Measurements from ENCODE around the gene SNX25.
A peak's percentile ranks its signal among the peaks of the same experiment; 100 is the strongest.

Gene SNX25

DNA sequence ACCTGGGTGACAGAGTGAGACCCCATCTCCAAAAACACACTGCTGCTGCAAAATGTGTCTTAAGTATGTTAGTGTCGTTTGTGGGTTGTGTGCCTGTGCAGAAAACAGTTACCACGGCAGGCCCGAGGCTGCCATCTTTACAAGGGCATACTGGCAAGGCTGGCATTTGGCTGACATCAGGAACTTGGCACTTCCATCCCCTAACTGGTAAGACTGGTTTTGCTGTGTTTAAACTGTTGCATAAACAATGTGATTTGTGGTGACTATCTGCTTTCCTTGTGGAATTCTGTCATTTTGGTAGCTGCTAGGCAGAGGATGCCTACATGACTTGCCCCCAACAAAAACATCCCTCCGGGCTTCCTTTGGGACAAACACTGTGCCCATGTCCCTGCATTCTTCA, 174.1 kb downstream of the SNX25 start:
- no peak for DNase-seq

GRCh38 chr4:185384061-185384460, 174.7 kb downstream of the SNX25 start:
- DNase-seq: no peak

- no peak for DNase-seq
These were observed 175.5 kb downstream of the SNX25 start for GRCh38 chr4:185384930-185385331.

DNA sequence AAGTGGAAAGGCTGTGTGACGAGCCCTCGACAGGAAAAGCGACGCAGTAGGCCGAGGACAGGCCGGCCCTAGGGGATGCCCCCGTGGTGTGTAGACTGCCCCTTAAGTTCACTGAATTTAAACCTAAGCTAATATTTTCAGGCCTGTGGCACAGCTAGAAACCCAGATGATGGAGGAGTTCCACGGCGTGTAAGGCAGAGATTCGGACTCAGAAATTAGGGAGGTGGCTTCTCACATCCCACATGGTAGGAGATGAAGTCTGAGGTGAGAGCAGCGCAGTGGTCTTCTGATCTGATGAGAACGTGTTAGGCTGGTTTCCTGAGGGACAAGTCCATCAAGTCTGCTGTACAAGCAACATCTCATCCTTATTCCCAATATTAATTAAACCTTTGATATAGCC, 178.6 kb downstream of the SNX25 start:
- DNase-seq: no peak

DNA sequence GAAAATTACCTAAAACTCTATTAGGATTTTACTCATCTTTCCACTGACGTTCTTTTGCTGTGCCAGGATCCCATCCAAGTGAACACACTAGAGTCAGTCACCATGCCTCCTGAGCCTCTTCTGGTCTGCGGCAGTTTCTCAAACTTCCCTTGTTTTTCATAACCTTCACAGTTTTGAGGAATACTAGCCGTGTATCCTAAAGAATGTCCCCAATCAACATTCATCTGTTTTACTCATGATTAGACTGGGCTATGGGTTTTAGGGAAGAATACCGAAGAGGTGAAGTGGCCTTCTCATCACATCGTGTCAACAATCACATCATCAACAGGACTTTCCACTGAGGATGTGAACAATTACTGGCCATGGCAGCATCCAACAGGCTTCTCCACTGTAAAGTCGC, 181.5 kb downstream of the SNX25 start:
- DNase-seq: no peak

DNA sequence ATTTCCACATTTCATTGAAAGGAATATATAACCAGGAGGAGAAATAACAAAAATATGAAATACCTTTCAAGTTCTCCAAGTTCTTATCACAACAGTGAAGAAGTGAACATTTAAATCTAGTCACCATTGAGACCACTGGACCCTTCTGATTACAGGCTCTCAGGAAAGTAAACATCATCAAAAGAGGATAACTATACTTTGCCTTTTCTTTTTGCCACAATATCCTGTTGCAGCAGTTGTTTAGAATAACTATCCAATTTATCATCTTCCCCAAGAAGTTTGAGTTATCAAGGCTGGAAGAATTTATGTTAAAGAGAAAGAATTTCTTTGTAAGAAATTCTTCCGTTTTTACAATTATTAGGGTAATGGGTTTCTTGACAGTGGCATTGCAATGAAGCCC, 182.8 kb downstream of the SNX25 start:
- no peak for DNase-seq

- DNase-seq: no peak
These were observed 185.3 kb downstream of the SNX25 start for GRCh38 chr4:185394568-185395237.

DNA sequence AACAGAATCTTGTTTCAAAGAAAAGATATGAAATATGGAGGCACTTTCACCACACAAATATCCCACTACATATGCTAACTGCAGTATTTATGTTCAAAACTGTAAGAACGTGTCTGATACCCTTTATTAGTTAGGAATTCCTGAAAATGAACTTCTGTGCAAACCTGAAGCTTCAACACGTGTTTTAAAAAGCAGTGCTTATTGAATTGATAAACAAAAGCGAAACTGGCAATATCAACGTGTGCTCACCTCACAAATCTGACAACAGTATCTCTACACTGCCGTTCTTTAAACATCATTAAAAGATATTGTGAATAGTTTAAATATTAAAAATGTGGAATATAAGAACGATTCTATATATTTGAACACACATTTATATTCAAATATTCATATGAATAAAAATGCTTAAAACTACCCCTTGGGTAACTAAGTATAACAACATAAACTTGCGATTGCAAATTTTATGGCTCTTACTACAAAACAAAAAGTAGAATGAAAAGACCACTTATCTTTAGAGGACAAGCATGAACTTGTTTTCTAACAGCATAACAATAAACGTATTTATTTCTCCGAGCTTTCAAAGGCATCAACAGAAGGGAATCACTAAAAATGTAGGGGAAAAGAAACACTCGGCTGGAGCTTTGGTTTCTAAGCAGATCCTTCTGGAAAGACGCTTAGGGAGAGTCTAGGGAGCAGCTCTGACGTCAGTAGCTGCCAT, 186.0 kb downstream of the SNX25 start, which contains the start of gene LRP2BP:
TSS of gene LRP2BP (minus strand) at position 687 of the 718 bp plus-strand sequence. CDS start 17,738 bp downstream, outside the sequence.
- no peak for DNase-seq

- DNase-seq: peak; percentile 96
These were observed 186.7 kb downstream of the SNX25 start for GRCh38 chr4:185395956-185396723.

GRCh38 chr4:185396724-185397385, 187.5 kb downstream of the SNX25 start, which contains the start of gene ANKRD37:
TSS of gene ANKRD37 (plus strand) at chr4:185396841. CDS start at chr4:185396924, 83 bp downstream.
- no peak for DNase-seq

- no peak for DNase-seq
These were observed 189.2 kb downstream of the SNX25 start for GRCh38 chr4:185398618-185399017.

GRCh38 chr4:185399466-185399865, 190.1 kb downstream of the SNX25 start:
- DNase-seq: no peak

DNA sequence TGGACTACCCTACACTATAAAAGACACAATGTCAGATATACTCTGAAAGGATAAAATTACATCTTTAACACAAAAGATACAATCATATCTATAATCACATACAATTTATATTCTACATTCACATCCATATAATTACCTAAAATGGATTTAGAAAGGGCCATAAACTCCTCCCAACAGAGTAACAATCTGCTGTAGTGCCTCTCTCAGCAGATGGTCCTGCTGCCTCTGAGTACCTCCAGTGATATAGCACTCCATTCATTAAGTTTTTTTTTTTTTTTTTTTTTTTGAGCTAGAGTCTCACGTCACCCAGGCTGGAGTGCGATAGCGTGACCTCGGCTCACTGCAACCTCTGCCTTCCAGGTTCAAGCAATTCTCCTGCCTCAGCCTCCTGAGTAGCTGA, 194.6 kb downstream of the SNX25 start:
- no peak for DNase-seq

- DNase-seq: no peak
These were observed 196.1 kb downstream of the SNX25 start for GRCh38 chr4:185405296-185405999.

GRCh38 chr4:185408432-185408831, 199.0 kb downstream of the SNX25 start:
- no peak for DNase-seq

DNA sequence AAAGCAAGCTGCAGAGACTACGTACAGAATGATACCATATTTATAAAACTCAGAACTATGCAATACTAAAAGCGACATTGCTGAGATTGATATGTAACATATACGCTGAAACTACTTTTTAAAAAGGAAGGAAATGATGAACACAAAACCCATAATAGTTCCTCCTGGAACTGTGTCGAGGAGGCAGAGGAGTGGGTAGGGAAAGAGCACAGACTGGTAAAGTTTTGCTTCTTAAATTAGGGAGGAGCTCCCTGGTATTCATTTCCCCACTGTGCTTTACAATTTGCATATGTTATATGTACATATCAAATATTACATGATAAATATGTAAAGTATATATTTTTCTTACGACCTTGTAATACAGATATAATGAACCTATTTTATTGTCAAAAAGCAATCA, 202.5 kb downstream of the SNX25 start:
- DNase-seq: no peak

DNA sequence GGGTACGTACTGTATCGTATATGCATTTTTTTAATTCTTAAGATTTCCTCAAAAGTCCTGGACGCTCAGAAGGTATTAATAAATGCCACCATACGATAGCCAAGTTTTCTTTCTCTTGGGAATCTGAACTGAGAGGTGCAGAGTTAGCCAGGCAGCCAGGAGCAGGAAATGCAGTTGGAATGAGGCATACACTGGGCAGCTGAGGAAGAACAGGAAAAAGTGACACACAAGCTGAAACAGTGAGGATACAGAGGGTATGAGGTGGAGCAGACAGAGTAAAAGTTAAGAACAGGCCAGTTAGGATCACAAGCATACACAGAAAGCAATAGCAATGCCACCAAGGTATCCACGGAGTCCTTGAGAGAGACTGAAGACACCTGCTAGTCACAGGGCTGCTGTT, 203.0 kb downstream of the SNX25 start:
- DNase-seq: no peak
